HEK293 (cell line): Measurements from ENCODE around the gene RNF40.

Source experiments
- GLIS1 ChIP-seq: fragments of 450-650 bp; formaldehyde crosslinking; IDR thresholded peaks from 2 replicates; pipeline ENCODE4 v1.5.1; 2016; ENCODE audit warnings: missing biosample characterization, missing genetic modification characterization
- INSM2 ChIP-seq: fragments of 450-650 bp; formaldehyde crosslinking; IDR thresholded peaks from 2 replicates; pipeline ENCODE4 v1.5.1; 2016; ENCODE audit warnings: missing biosample characterization, missing genetic modification characterization
- PATZ1 ChIP-seq: fragments of 450-650 bp; formaldehyde crosslinking; IDR thresholded peaks from 2 replicates; pipeline ENCODE4 v1.5.1; 2016; ENCODE audit warnings: missing biosample characterization, missing genetic modification characterization
- PRDM2 ChIP-seq: fragments of 450-650 bp; formaldehyde crosslinking; IDR thresholded peaks from 2 replicates; pipeline ENCODE4 v1.5.1; 2016; ENCODE audit warnings: missing biosample characterization, missing genetic modification characterization, borderline replicate concordance
- YY1 ChIP-seq: fragments of 450-650 bp; formaldehyde crosslinking; IDR thresholded peaks from 2 replicates; pipeline ENCODE4 v1.5.1; 2018; ENCODE audit warnings: missing biosample characterization, missing genetic modification characterization
- ZBTB17 ChIP-seq: fragments of 450-650 bp; formaldehyde crosslinking; IDR thresholded peaks from 2 replicates; pipeline ENCODE4 v1.5.1; 2016; ENCODE audit warnings: missing biosample characterization, missing genetic modification characterization
- ZBTB20 ChIP-seq: fragments of 450-650 bp; formaldehyde crosslinking; IDR thresholded peaks from 2 replicates; pipeline ENCODE4 v1.5.1; 2016; ENCODE audit warnings: missing biosample characterization, missing genetic modification characterization
- ZNF266 ChIP-seq: fragments of 450-650 bp; formaldehyde crosslinking; IDR thresholded peaks from 2 replicates; pipeline ENCODE4 v1.5.1; 2016; ENCODE audit warnings: missing biosample characterization, missing genetic modification characterization, low read depth
- ZNF311 ChIP-seq: fragments of 450-650 bp; formaldehyde crosslinking; IDR thresholded peaks from 2 replicates; pipeline ENCODE4 v1.5.1; 2017; ENCODE audit warnings: missing biosample characterization, missing genetic modification characterization, borderline replicate concordance
- ZNF521 ChIP-seq: fragments of 450-650 bp; formaldehyde crosslinking; IDR thresholded peaks from 2 replicates; pipeline ENCODE4 v1.5.1; 2017; ENCODE audit warnings: missing biosample characterization, mild to moderate bottlenecking, missing genetic modification characterization
- ZNF549 ChIP-seq: fragments of 450-650 bp; IDR thresholded peaks from 2 replicates; pipeline ENCODE4 v1.5.1; 2018; ENCODE audit warnings: missing biosample characterization, missing genetic modification characterization, mild to moderate bottlenecking, inconsistent platforms, moderate library complexity
- ZNF600 ChIP-seq: fragments of 450-650 bp; formaldehyde crosslinking; IDR thresholded peaks from 2 replicates; pipeline ENCODE4 v1.5.1; 2016; ENCODE audit warnings: missing biosample characterization, missing genetic modification characterization
- ZNF610 ChIP-seq: fragments of 450-650 bp; formaldehyde crosslinking; IDR thresholded peaks from 2 replicates; pipeline ENCODE4 v1.5.1; 2016; ENCODE audit warnings: missing biosample characterization, missing genetic modification characterization, borderline replicate concordance
- ZNF692 ChIP-seq: fragments of 450-650 bp; formaldehyde crosslinking; IDR thresholded peaks from 2 replicates; pipeline ENCODE4 v1.5.1; 2016; ENCODE audit warnings: missing biosample characterization, missing genetic modification characterization
- ZNF747 ChIP-seq: fragments of 450-650 bp; formaldehyde crosslinking; IDR thresholded peaks from 2 replicates; pipeline ENCODE4 v1.5.1; 2016; ENCODE audit warnings: missing biosample characterization, missing genetic modification characterization
- ZNF768 ChIP-seq: fragments of 450-650 bp; formaldehyde crosslinking; IDR thresholded peaks from 2 replicates; pipeline ENCODE4 v1.5.1; 2018; ENCODE audit warnings: missing biosample characterization, mild to moderate bottlenecking, missing genetic modification characterization
- ZNF785 ChIP-seq: fragments of 450-650 bp; formaldehyde crosslinking; IDR thresholded peaks from 2 replicates; pipeline ENCODE4 v1.5.1; 2016; ENCODE audit warnings: missing biosample characterization, missing genetic modification characterization
- ZNF843 ChIP-seq: fragments of 450-650 bp; formaldehyde crosslinking; IDR thresholded peaks from 2 replicates; pipeline ENCODE4 v1.5.1; 2016; ENCODE audit warnings: missing biosample characterization, missing genetic modification characterization
- ZXDB ChIP-seq: fragments of 450-650 bp; formaldehyde crosslinking; IDR thresholded peaks from 2 replicates; pipeline ENCODE4 v1.5.1; 2016; ENCODE audit warnings: missing biosample characterization, missing genetic modification characterization
- TF ChIP-seq, protein P1 (sequence below): fragments of 450-650 bp; formaldehyde crosslinking; optimal IDR thresholded peaks from 2 replicates; pipeline ENCODE3; 2016; ENCODE audit warnings: missing biosample characterization, mild to moderate bottlenecking, missing genetic modification characterization
- TF ChIP-seq, protein P2 (sequence below): fragments of 450-650 bp; formaldehyde crosslinking; IDR thresholded peaks from 2 replicates; pipeline ENCODE4 v1.5.1; 2016; ENCODE audit warnings: missing biosample characterization, missing genetic modification characterization
- TF ChIP-seq, protein P3 (sequence below): fragments of 450-650 bp; formaldehyde crosslinking; IDR thresholded peaks from 2 replicates; pipeline ENCODE4 v1.5.1; 2017; ENCODE audit warnings: missing biosample characterization, missing genetic modification characterization

RNF40 gene

DNA sequence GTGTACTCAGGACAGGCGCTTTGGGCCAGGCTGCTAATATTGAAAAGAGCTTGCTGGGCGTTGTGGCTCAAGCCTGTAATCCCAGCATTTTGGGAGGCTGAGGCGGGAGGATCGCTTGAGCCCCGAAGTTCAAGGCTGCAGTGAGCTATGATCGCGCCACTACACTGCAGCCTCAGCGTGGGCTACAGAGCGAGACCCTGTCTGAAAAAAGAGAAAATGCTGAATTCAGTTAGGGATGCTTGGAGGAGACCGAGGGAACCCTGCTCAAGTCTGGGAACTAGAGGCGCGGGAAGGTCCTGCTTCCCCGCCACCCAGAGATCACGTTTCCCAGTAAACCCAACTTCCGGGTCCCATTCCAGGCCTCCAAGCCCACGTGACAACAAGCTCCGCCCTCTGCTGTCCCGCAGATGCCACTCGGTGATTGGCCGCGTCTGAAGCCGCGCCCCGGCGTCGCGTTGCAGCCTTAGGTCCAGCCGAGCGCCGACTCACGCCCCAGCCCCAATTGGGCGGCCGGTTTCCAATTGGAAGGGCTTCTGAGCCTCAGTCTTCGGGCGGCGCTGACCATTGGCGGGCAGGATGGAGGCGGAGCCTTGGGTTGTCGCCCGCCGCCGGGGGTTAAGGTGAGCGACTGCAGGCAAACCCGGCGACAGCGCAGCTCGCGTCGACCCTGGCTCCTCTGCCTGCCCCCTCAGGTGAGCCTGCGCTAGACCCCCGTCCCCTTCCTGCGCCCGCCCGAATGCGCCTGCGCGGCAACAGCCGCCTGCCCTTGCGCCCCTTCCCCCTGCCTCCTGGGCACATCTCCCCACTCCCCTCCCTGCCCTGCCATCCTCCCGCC lies 14.1 kb upstream of the RNF40 start, which contains the start of gene PHKG2 (continued):
- TF ChIP-seq INSM2 (tag by site-specific recombination) (peak; percentile 69; the same call in 1 of the 2 replicates), ZNF266 (tag by site-specific recombination) (no peak), ZNF768 (tag by site-specific recombination) (no peak), YY1 (tag by site-specific recombination) (no peak), GLIS1 (tag by site-specific recombination) (peak; percentile 21; the same call in 1 of the 2 replicates), ZNF600 (peak; percentile 90), ZNF843 (tag by site-specific recombination) (peak; percentile 47; the same call in 1 of the 2 replicates), ZXDB (peak; percentile 72; the same call in 1 of the 2 replicates), ZNF549 (tag by site-specific recombination) (no peak), ZNF785 (tag by site-specific recombination) (no peak), ZNF521 (tag by site-specific recombination) (no peak), PATZ1 (tag by site-specific recombination) (peak; percentile 78), ZNF610 (tag by site-specific recombination) (no peak), ZNF747 (tag by site-specific recombination) (no peak), ZNF311 (no peak), ZBTB17 (peak; percentile 99), PRDM2 (tag by site-specific recombination) (no peak), ZNF692 (tag by site-specific recombination) (peak; percentile 82; the same call in 1 of the 2 replicates), ZBTB20 (tag by site-specific recombination) (peak; percentile 44; the same call in 1 of the 2 replicates)
- TF ChIP-seq, protein P1, sequence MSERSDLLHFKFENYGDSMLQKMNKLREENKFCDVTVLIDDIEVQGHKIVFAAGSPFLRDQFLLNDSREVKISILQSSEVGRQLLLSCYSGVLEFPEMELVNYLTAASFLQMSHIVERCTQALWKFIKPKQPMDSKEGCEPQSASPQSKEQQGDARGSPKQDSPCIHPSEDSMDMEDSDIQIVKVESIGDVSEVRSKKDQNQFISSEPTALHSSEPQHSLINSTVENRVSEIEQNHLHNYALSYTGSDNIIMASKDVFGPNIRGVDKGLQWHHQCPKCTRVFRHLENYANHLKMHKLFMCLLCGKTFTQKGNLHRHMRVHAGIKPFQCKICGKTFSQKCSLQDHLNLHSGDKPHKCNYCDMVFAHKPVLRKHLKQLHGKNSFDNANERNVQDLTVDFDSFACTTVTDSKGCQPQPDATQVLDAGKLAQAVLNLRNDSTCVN (tag by site-specific recombination) = peak; percentile 44
- TF ChIP-seq, protein P2, sequence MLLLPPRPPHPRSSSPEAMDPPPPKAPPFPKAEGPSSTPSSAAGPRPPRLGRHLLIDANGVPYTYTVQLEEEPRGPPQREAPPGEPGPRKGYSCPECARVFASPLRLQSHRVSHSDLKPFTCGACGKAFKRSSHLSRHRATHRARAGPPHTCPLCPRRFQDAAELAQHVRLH = peak; percentile 52; the same call in 1 of the 2 replicates
- TF ChIP-seq, protein P3, sequence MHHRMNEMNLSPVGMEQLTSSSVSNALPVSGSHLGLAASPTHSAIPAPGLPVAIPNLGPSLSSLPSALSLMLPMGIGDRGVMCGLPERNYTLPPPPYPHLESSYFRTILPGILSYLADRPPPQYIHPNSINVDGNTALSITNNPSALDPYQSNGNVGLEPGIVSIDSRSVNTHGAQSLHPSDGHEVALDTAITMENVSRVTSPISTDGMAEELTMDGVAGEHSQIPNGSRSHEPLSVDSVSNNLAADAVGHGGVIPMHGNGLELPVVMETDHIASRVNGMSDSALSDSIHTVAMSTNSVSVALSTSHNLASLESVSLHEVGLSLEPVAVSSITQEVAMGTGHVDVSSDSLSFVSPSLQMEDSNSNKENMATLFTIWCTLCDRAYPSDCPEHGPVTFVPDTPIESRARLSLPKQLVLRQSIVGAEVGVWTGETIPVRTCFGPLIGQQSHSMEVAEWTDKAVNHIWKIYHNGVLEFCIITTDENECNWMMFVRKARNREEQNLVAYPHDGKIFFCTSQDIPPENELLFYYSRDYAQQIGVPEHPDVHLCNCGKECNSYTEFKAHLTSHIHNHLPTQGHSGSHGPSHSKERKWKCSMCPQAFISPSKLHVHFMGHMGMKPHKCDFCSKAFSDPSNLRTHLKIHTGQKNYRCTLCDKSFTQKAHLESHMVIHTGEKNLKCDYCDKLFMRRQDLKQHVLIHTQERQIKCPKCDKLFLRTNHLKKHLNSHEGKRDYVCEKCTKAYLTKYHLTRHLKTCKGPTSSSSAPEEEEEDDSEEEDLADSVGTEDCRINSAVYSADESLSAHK (tag by site-specific recombination) = 0 out of 2 replicates have a peak, but pooled peaks have one; percentile 25
